ENCODE results near the gene OR9I1.

Gene OR9I1

GRCh38 chr11:58125469-58125868 lies at the start of gene OR9I1:
Gene OR9I1 (minus strand): TSS chr11:58125530. CDS start chr11:58119444, 6,086 bp downstream.
- no peak for DNase-seq (ENCODE audit: low spot score)

GRCh38 chr11:58165504-58166106 lies 40.3 kb upstream of the OR9I1 start:
- DNase-seq (ENCODE audit: low spot score), result peak; percentile 49

- no peak for DNase-seq (ENCODE audit: low spot score)
Observed at GRCh38 chr11:58164990-58165389, 39.7 kb upstream of the OR9I1 start.

GRCh38 chr11:58164389-58164788 lies 39.1 kb upstream of the OR9I1 start:
- DNase-seq (ENCODE audit: low spot score), result no peak

- DNase-seq (ENCODE audit: low spot score), result no peak
Observed at GRCh38 chr11:58152781-58153180, 27.5 kb upstream of the OR9I1 start.

- DNase-seq (ENCODE audit: low spot score), result no peak
Observed at GRCh38 chr11:58142761-58143160, 17.4 kb upstream of the OR9I1 start.

GRCh38 chr11:58135171-58135570 lies 9.8 kb upstream of the OR9I1 start:
- no peak for DNase-seq (ENCODE audit: low spot score)

GRCh38 chr11:58134151-58134550 lies 8.8 kb upstream of the OR9I1 start:
- no peak for DNase-seq (ENCODE audit: low spot score)

- DNase-seq (ENCODE audit: low spot score), result peak; percentile 54
Observed at GRCh38 chr11:58133309-58134076, 8.2 kb upstream of the OR9I1 start.

GRCh38 chr11:58127350-58127749 lies 2.0 kb upstream of the OR9I1 start:
- no peak for DNase-seq (ENCODE audit: low spot score)

GRCh38 chr11:58121096-58121495 lies 4.2 kb downstream of the OR9I1 start:
- no peak for DNase-seq (ENCODE audit: low spot score)

- no peak for DNase-seq (ENCODE audit: low spot score)
Observed at GRCh38 chr11:58097437-58097836, 27.9 kb downstream of the OR9I1 start.

- DNase-seq (ENCODE audit: low spot score), result no peak
Observed at GRCh38 chr11:58086528-58086927, 38.8 kb downstream of the OR9I1 start.

GRCh38 chr11:58075781-58076180 lies 49.5 kb downstream of the OR9I1 start:
- no peak for DNase-seq (ENCODE audit: low spot score)

GRCh38 chr11:58070585-58070984 lies 54.7 kb downstream of the OR9I1 start:
- no peak for DNase-seq (ENCODE audit: low spot score)

GRCh38 chr11:58068655-58069054 lies 56.7 kb downstream of the OR9I1 start:
- no peak for DNase-seq (ENCODE audit: low spot score)

- DNase-seq (ENCODE audit: low spot score), result no peak
Observed at GRCh38 chr11:58067685-58068084, 57.6 kb downstream of the OR9I1 start.

Measured in HuH-7 (cell line).